Measurements from ENCODE around the gene RER1.

Gene RER1

GRCh38 chr1:2392686-2393085, 1.0 kb downstream of the RER1 start:
- no peak for DNase-seq

- DNase-seq, result no peak
Measured at GRCh38 chr1:2393471-2393877, 1.8 kb downstream of the RER1 start.

GRCh38 chr1:2394220-2394619, 2.6 kb downstream of the RER1 start:
- DNase-seq, result no peak

- no peak for DNase-seq
Measured at GRCh38 chr1:2394761-2395160, 3.1 kb downstream of the RER1 start.

- DNase-seq, result no peak
Measured at GRCh38 chr1:2395245-2395644, 3.6 kb downstream of the RER1 start.

GRCh38 chr1:2396059-2396458, 4.4 kb downstream of the RER1 start:
- DNase-seq, result no peak

GRCh38 chr1:2396476-2396875, 4.8 kb downstream of the RER1 start:
- no peak for DNase-seq

GRCh38 chr1:2397007-2397679, 5.5 kb downstream of the RER1 start:
- DNase-seq, result no peak

- no peak for DNase-seq
Measured at GRCh38 chr1:2398871-2399270, 7.2 kb downstream of the RER1 start.

GRCh38 chr1:2399890-2400575, 8.4 kb downstream of the RER1 start:
- DNase-seq, result no peak

- DNase-seq, result no peak
Measured at GRCh38 chr1:2400576-2400909, 8.9 kb downstream of the RER1 start.

GRCh38 chr1:2400950-2401649, 9.5 kb downstream of the RER1 start:
- DNase-seq, result no peak

GRCh38 chr1:2402420-2402819, 10.8 kb downstream of the RER1 start:
- no peak for DNase-seq

GRCh38 chr1:2403273-2403672, 11.6 kb downstream of the RER1 start:
- no peak for DNase-seq

GRCh38 chr1:2404142-2404889, 12.7 kb downstream of the RER1 start:
- no peak for DNase-seq

- DNase-seq, result no peak
Measured at GRCh38 chr1:2404890-2405511, 13.4 kb downstream of the RER1 start.

- DNase-seq, result no peak
Measured at GRCh38 chr1:2405588-2406295, 14.1 kb downstream of the RER1 start.

- DNase-seq, result no peak
Measured at GRCh38 chr1:2406451-2407041, 14.9 kb downstream of the RER1 start.

GRCh38 chr1:2407166-2407990, 15.7 kb downstream of the RER1 start:
- DNase-seq, result no peak

GRCh38 chr1:2407991-2408275, 16.3 kb downstream of the RER1 start:
- no peak for DNase-seq

- no peak for DNase-seq
Measured at GRCh38 chr1:2408456-2408855, 16.8 kb downstream of the RER1 start.
